Inflammatory macrophage treated with lipopolysaccharide for 4 hours (primary cell): ENCODE results near the gene MED15.
"Not testable (repeated sequence)": the region's sequence is repeated elsewhere in the genome, so short reads cannot be mapped to it uniquely, and the experiment has no call there.

Experiments used
- DNase-seq: peaks from one replicate; pipeline ENCODE4 v3.0.0-alpha.2; 2020

The MED15 gene

DNA sequence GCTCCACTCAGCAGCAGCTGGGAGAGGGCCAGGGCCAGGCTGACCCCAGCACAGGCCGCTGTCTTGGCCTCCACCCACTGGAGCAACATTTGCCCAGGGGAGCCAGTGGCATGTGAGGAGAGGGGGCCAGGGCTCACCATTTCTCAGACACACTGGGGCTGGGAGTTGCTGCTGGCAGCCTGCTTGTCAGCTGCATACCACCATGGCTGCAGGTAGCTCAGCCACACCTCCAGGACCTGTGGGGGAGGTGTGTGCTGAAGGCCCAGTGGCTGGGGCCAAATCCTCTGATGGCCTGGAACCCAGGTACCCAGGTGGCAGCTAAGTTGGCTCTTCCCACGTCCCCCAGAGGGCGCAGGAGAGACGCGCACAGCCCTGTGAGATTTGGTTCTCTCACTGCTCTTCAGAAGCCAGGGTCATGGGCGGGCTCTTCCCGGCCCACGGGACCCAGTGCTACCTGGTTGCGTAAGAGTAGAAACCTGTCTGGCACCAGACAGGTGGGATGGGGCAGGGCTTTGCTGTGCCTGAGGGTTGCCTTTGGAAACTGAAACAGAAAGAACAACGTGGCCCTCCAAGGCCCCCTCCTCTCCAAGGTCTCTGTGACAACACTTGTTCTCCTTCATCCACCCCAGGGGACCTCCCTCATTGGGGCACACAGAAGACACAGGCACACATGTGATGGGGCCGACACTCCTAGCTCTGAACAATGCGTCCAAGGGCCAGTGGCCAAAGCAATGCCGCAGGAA lies 98.8 kb downstream of the MED15 start:
- peak; percentile 43 for DNase-seq

DNA sequence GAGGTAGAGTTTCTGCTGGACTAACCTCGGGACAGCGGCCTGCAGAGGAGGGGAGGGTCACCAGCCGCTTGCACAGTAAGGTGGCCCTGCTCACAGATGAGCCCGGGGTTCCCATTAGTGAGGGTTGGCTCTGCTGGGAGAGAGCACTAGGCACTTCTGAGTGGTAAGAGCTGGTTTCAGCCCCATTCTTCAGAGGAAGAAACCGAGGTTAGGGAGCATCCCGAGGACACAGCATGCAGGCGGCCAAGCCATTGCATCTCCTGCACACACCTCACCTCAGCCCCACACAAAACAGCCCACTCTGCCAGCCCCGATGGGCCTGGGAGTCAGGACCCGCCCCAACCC lies 99.3 kb downstream of the MED15 start:
- DNase-seq = no peak

- DNase-seq = no peak
Observed at GRCh38 chr22:20607157-20607907, 99.9 kb downstream of the MED15 start.

- no peak for DNase-seq
Observed at GRCh38 chr22:20610243-20610686, 102.9 kb downstream of the MED15 start.

GRCh38 chr22:20610757-20611156 lies 103.3 kb downstream of the MED15 start:
- DNase-seq = no peak

GRCh38 chr22:20611418-20611817 lies 104.0 kb downstream of the MED15 start:
- DNase-seq = no peak

DNA sequence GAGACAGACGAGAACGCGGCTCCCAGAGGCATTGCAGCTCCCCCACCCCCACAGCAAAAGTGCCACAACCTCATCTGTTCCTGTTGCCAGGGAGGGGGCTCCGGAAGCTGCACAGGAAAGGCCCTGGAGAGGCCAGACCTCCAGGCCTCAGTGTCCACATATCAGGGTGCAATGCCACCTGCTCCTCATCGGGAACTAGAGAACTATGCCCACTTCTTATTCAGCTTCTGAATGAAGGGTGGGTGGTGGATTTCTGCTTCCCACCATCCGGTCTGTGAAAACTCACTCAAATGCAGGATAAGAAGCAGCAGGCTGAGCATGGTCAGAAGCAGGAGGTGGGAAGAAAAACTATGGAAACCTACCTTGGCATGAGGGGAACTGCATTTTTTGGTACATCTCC lies 105.9 kb downstream of the MED15 start:
- no peak for DNase-seq

DNA sequence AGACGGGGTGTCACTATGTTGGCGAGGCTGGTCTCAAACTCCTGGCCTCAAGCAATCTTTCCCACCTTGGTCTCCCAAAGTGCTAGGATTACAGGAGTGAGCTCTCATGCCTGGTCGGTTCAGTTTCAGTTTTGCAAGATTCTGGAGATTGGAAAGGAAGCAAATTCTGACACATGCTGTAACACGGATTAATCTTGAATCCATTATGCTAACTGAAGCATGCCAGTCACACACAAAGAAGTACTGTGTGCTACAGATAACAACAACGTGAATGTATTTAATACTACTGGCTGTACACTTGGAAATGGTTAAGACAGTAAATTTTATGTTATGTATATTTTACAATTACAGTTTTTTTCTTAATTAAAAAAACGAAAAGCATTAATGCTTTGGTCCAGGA lies 107.6 kb downstream of the MED15 start:
- no peak for DNase-seq

- DNase-seq = no peak
Observed at GRCh38 chr22:20615533-20616450, 108.4 kb downstream of the MED15 start.

DNA sequence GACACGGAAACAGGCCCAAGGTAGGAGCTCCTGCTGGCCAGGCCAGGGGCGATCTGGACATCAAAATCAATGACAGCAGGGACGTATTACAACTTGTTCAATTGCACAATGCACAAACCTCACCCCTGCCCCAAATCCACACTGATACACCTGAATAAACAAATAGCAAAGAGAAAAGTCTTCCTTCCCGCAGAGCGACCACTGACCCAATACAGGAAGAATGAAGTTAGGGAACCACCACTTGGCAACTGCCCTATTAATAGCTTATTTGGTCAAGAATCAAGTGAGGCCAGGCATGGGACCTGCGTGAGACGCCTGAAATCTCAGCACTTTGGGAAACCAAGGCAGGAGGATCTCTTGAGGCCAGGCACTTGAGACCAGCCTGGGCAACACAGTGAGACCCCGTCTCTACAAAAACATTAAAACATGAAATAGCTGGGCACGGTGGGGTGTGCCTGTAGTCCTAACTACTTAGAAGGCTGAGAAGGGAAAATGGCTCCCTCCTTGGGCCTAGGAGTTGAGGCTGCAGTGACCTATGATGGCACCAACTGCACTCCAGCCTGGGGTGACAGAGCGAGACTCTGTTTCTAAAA lies 109.1 kb downstream of the MED15 start:
- no peak for DNase-seq

GRCh38 chr22:20618488-20618887 lies 111.1 kb downstream of the MED15 start:
- DNase-seq = no peak

DNA sequence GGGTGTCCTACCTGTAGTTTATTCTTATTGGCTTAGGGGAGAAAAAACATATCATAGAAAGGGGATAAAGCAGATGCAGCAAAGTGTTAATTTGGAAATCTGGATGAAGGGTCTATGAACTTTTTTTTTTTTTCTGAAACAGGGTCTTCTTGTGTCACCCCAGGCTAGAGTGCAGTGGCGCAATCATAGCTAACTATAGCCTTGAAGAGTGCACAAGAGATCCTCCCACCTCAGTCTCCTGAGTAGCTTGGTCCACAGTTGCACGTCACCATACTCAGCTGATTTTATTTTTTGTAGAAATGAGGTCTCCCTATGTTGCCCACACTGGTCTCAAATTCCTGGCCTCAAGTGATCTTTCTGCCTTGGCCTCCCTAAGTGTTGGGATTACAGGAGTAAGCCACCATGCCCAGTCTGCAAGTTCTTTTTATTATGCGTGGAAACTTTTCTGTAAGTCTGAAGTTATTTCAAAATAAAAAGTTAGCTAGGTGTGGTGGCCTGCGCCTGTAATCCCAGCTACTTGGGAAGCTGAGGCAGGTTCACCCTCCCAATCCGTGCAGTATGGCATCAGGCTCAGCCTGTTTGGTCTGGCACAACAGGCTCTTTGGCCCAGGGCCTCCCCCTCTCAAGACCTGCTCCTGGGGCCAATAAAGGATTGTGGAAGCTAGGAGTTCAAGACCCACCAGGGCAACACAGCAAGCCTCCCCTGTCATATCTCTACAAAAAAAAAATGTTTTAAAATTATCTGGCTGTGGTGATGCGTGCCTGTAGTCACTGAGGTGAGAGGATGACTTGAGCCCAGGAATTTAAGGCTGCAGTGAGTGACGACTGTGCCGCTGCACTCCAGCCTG lies 111.9 kb downstream of the MED15 start:
- DNase-seq = no peak

GRCh38 chr22:20619893-20620194 lies 112.4 kb downstream of the MED15 start:
- DNase-seq = not testable (repeated sequence)

- no peak for DNase-seq
Observed at GRCh38 chr22:20621162-20621561, 113.8 kb downstream of the MED15 start.

GRCh38 chr22:20622650-20623339 lies 115.4 kb downstream of the MED15 start:
- no peak for DNase-seq

DNA sequence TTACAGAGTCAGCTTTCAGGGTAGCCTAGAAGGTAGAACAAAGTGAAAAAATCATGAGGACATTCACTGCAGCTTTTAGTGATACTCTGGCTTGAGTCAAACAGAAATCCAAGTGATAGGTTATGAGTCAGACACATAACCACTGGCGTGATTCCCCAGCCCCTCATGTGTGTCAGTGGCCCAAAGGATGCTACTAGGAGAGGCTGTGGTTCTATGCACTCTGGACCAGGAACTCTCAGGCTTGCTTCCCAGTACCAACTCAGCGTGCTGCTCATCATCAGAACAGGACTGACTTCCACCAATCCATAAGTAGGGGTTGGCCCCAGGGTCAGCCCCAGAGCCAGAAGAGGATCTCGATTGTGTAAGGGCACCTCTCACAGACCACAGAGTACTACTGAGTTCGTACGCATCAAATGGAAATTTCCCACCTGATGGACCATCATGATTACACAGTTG lies 116.8 kb downstream of the MED15 start:
- DNase-seq = no peak

GRCh38 chr22:20625270-20625669 lies 117.9 kb downstream of the MED15 start:
- no peak for DNase-seq

DNA sequence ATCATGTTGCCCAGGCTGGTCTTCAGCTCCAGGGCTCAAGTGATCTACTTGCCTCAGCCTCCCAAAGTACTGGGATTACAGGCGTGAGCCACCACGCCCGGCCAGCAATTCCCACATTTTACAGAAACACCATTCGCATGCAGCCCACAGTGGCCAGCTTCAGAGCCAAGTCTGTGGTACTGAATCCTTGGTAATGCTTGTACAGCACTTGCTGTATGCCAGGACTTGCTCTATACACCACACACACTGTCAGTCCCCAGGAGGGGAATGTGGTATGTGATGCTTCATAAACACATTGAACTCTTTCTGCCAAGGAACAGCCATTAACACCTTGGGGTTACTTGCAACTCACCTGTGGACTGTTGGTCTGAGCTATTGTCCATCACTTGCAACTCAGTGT lies 119.4 kb downstream of the MED15 start:
- no peak for DNase-seq

DNA sequence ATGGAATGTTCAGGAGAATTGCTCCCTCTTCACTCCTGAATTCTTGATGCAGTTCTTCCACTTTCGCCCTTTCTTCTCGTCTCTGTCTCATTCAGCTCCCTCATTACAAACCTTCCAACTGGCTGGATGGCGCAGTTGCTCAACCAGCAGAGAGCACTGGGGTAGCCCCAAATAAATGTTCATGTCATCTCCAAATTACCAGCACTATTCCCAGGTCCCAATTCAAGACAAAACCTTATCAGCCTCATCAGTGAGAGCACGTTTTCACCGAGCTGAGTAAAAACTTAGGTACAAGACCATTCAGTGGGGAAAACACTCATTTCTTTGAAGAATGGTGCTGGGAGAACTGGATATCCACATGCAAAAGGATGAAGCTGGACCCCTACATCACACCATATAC lies 120.0 kb downstream of the MED15 start:
- DNase-seq = no peak

GRCh38 chr22:20628081-20628939 lies 120.9 kb downstream of the MED15 start:
- no peak for DNase-seq

- no peak for DNase-seq
Observed at GRCh38 chr22:20629401-20629800, 122.0 kb downstream of the MED15 start.
